NCI-H2196 treated with DMSO at 0.1 percent for 48 hours (cell line): ENCODE measurements around the gene TBC1D7.

Experiments
- DNase-seq: peaks from one replicate; lab custom pipeline; 2025; ENCODE audit not compliant: unreplicated experiment; lab: John Stamatoyannopoulos, UW

Gene TBC1D7

GRCh38 chr6:13357551-13358075 is 29.3 kb upstream of the TBC1D7 start:
- DNase-seq, result no peak

GRCh38 chr6:13355999-13356785 is 27.9 kb upstream of the TBC1D7 start:
- DNase-seq, result no peak

- DNase-seq, result no peak
Measured at GRCh38 chr6:13355043-13355945, 27.0 kb upstream of the TBC1D7 start.

GRCh38 chr6:13354331-13355042 is 26.1 kb upstream of the TBC1D7 start:
- no peak for DNase-seq

GRCh38 chr6:13352165-13352564 is 23.8 kb upstream of the TBC1D7 start:
- DNase-seq, result no peak

- no peak for DNase-seq
Measured at GRCh38 chr6:13351271-13351670, 22.9 kb upstream of the TBC1D7 start.

- no peak for DNase-seq
Measured at GRCh38 chr6:13349811-13350506, 21.6 kb upstream of the TBC1D7 start.

GRCh38 chr6:13348334-13349113 is 20.2 kb upstream of the TBC1D7 start:
- no peak for DNase-seq

- no peak for DNase-seq
Measured at GRCh38 chr6:13346245-13346644, 17.9 kb upstream of the TBC1D7 start.

- no peak for DNase-seq
Measured at GRCh38 chr6:13342414-13343019, 14.2 kb upstream of the TBC1D7 start.

- no peak for DNase-seq
Measured at GRCh38 chr6:13339863-13340630, 11.7 kb upstream of the TBC1D7 start.

- DNase-seq, result no peak
Measured at GRCh38 chr6:13338038-13338437, 9.7 kb upstream of the TBC1D7 start.

- DNase-seq, result peak; percentile 62
Measured at GRCh38 chr6:13336553-13336952, 8.2 kb upstream of the TBC1D7 start.

- no peak for DNase-seq
Measured at GRCh38 chr6:13334953-13335352, 6.6 kb upstream of the TBC1D7 start.

- no peak for DNase-seq
Measured at GRCh38 chr6:13332349-13332706, 4.0 kb upstream of the TBC1D7 start.

- no peak for DNase-seq
Measured at GRCh38 chr6:13331516-13332348, 3.4 kb upstream of the TBC1D7 start.

- DNase-seq, result no peak
Measured at GRCh38 chr6:13328875-13329183, 492 bp upstream of the TBC1D7 start.

- DNase-seq, result no peak
Measured at GRCh38 chr6:13327691-13328075, 654 bp downstream of the TBC1D7 start.
